PC-3 (cell line): Measurements from ENCODE around the gene HSPA8.

Experiments used
- EZH2phosphoT487 ChIP-seq: fragments of 300-600 bp; sonication (generic); IDR thresholded peaks from 2 replicates; pipeline ENCODE4 v1.6.1; 2018; ENCODE audit warnings: mild to moderate bottlenecking, antibody characterized with exemption, low read length, borderline replicate concordance
- TF ChIP-seq, protein P1 (sequence below): fragments of 300-600 bp; sonication (generic); conservative IDR thresholded peaks from 2 replicates; pipeline ENCODE4 v1.5.1; 2017; ENCODE audit warnings: antibody characterized with exemption, low read depth, mild to moderate bottlenecking, low read length

GRCh38 chr11:123011510-123011909 lies 50.4 kb downstream of the HSPA8 start:
- TF ChIP-seq, protein P1, sequence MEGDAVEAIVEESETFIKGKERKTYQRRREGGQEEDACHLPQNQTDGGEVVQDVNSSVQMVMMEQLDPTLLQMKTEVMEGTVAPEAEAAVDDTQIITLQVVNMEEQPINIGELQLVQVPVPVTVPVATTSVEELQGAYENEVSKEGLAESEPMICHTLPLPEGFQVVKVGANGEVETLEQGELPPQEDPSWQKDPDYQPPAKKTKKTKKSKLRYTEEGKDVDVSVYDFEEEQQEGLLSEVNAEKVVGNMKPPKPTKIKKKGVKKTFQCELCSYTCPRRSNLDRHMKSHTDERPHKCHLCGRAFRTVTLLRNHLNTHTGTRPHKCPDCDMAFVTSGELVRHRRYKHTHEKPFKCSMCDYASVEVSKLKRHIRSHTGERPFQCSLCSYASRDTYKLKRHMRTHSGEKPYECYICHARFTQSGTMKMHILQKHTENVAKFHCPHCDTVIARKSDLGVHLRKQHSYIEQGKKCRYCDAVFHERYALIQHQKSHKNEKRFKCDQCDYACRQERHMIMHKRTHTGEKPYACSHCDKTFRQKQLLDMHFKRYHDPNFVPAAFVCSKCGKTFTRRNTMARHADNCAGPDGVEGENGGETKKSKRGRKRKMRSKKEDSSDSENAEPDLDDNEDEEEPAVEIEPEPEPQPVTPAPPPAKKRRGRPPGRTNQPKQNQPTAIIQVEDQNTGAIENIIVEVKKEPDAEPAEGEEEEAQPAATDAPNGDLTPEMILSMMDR, result no peak
- no peak for TF ChIP-seq EZH2phosphoT487
